HG02973 (cell line): ENCODE data around the gene PDGFC.
"Not testable (repeated sequence)": the region's sequence is repeated elsewhere in the genome, so short reads cannot be mapped to it uniquely, and the experiment has no call there.

Experiments used
- ATAC-seq: cut with Tn5 transposase; IDR thresholded peaks from one replicate; pipeline ENCODE4 v1.9.1; 2021; ENCODE audit warnings: moderate library complexity; ENCODE audit not compliant: unreplicated experiment

Gene PDGFC

GRCh38 chr4:156952078-156952759 is 19.4 kb downstream of the PDGFC start:
- ATAC-seq: no peak

- no peak for ATAC-seq
These were observed 20.7 kb downstream of the PDGFC start for GRCh38 chr4:156950948-156951347.

- ATAC-seq: no peak
These were observed 21.5 kb downstream of the PDGFC start for GRCh38 chr4:156950090-156950489.

GRCh38 chr4:156949373-156949814 is 22.2 kb downstream of the PDGFC start:
- no peak for ATAC-seq

DNA sequence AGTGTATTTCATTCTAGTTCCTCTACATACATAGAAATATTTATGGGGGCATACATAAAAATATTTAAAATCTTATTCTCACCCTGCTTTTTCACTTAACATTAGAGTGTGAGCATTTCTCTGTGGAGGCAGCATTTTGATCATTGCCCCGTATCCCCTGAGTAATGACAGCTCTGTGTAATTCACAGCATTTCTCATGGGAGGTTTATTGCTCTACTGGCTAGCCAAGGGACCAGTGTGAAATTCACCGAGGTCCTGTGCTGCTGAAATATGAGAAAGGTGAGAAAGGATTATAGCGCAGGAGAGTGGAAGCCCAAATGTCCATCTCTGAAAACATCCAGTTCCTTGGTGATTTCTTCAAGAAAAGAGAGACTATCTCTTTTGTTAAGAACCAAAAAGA is 22.9 kb downstream of the PDGFC start:
- ATAC-seq: no peak

GRCh38 chr4:156948133-156948532 is 23.5 kb downstream of the PDGFC start:
- no peak for ATAC-seq

DNA sequence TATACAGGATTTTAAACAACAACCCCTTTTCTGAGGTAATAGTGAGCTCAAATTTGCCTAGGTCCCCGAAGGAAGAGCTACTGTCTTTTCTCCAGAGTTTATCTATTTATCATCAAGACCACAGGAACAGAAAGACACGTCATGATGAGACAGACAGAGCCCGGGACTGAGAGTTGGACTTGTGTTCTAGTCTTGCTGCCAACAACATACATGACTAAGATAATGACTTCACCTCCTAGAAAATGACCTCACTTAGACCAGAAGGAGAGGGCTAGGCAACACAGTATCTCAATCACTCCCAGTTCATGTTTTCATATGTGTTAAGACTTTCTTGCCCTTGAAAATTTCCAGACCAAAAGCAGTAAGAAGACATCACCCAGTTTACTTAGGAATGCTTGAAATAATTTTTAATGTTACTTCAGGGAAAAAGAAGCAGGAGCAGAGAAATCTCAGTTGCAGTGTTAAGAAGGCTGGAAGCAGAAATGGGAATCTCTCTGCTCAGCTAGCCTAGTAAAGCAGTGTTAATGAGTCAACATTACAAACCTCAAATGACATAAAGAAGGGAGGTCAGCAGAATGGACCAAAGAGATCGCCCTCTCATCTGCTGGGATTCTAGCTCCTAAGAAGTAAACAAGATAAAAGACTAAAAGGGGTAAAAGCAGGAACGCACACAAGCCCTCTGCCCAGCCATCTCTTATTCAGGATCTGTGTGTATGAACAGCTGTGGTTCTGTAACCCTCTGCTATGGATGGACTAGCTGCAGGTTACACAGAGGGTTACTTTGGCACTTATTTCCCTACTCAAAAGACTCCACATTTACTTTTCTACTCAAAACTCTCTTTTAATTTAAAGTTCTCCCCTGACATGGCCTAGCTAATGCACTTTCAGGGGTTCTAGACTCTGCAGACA is 24.8 kb downstream of the PDGFC start:
- ATAC-seq: no peak

- ATAC-seq: no peak
These were observed 26.1 kb downstream of the PDGFC start for GRCh38 chr4:156945532-156945931.

DNA sequence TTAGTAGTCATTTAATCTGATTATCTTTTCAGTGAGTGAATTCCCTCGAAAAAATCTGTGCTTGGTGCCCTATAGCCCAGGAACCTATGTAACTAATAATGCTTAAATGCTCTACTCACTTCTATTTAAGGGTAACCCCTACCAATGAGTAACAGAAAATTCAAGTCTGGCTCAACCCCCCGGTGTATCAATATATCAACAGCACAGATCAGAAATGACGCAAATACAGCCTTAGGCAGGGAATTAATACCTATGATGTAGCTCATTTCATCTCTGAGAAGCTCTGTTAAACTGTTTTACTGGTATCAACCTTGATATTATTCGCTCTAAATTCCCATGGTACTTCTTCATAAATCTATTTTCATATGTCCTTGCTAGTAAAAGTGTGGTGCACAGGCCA is 28.6 kb downstream of the PDGFC start:
- no peak for ATAC-seq

DNA sequence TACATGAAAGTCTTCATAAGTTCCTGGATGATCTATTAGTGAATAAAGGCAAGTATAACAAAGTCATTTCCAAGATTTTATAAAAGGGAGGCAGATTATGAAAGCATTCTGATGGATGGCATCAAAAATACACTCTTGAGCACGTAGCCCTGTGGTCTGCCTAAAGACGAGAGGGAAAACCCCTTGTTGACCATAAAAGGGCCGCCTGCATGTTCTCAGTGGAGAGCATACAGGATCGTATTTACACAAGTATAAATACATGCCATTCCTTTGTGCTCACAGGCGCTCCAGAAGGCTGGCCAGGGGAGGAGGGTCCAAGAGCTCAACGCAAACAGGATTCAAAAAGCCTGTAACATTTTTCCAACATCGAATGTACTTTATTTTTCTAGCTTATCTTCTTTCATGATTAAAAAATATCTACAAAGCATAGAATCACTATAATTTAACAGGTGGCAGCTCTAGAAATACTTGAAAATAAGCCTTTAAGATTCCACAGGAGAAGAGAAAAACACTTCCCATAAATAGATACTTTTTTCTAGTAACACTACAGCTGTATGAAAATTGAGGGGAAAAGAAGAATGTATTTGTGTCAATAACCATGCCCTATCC is 29.6 kb downstream of the PDGFC start:
- ATAC-seq: no peak

- ATAC-seq: no peak
These were observed 31.8 kb downstream of the PDGFC start for GRCh38 chr4:156939801-156940200.

- ATAC-seq: no peak
These were observed 32.5 kb downstream of the PDGFC start for GRCh38 chr4:156939139-156939538.

DNA sequence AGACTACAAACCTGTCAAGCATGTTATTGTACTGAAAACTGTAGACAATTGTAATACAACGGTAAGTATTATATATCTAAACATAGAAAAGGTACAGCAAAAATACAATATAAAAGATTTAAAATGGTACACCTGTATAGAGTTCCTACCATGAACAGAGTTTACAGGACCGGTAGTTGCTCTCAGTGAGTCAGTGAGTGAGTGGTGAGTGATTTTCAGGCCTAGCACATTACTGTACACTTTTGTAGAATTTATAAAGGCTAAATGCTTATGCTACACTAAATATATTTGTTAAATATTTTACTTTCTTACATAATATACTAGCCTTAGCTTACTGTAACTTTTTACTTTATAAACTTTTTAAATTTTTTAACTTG is 37.4 kb downstream of the PDGFC start:
- no peak for ATAC-seq

DNA sequence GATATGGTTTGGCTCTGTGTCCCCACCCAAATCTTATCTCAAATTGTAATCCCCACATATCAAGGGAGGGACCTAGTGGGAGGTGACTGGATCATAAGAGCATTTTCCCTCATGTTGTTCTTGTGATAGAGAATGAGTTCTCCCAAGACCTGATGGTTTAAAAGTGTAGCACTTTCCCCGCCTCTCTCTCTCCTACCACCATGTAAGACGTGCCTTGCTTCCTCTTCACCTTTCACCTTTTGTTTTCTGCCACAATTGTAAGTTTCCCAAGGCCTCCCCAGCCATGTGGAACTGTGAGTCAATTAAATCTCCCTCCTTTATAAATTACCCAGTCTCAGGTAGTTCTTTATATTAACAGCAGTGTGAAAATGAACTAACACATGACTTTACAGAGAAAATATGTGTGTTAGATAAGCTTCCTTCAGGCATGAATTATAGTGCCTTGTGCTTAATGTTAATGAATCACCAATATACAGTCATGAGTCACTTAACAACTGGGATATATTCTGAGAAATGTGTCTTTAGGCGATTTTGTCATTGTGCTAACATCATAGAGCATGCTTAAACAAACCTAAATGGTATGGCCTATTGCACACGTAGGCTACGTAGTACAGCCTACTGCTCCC is 37.9 kb downstream of the PDGFC start:
- ATAC-seq: no peak

- ATAC-seq: not testable (repeated sequence)
These were observed 39.2 kb downstream of the PDGFC start for GRCh38 chr4:156932360-156932759.

DNA sequence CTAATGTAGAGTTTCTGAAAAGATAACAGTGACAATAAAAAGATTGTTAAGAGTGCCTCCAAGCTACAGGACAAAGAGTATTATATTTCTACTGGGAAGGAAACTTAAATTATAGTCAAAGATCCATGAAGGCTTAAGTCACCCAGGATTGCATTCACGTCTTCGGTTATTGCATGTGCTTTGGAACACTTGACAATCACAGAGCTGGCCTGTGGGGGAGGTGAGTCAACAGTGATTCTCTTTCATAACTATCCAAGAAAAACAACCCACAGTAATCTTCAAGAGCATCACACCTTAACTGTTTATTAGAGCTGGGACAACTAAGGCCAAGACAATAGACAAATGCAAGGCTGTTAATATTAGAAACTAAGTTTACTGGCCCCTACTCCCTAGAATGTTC is 40.3 kb downstream of the PDGFC start:
- ATAC-seq: no peak

DNA sequence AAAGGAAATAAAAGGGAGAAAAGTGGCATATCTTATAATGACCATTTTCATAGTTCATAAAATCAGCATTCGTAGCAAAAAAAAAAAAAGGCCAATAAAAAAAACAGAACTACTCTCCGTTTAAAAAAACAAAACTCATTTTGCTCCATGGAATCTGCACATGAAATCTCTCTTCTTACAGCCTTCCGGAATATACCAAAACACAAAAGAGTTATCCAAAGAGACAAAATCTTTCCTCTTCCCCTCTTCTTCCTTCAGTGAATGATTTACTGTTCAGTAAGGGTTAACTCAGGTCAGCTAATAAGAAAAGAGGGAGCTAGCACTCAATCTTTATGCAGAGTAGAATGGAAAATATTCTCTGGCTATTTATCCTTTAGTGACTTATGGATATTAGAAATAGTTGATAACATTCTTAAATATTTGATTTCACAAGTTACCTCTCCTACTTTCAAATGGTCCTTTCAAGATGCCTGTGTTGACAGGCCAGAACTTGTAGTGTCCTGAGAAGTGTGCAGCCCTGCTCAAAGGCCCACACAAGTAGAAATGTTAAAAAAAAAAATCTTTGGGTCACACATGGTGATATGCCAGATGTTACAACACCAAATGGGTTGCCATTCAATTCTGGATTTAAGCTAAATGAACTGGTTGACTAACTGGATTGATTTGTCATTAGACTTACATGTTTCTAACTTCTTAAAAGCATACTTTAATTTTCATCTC is 42.1 kb downstream of the PDGFC start:
- ATAC-seq: no peak

- no peak for ATAC-seq
These were observed 46.8 kb downstream of the PDGFC start for GRCh38 chr4:156924774-156925315.

DNA sequence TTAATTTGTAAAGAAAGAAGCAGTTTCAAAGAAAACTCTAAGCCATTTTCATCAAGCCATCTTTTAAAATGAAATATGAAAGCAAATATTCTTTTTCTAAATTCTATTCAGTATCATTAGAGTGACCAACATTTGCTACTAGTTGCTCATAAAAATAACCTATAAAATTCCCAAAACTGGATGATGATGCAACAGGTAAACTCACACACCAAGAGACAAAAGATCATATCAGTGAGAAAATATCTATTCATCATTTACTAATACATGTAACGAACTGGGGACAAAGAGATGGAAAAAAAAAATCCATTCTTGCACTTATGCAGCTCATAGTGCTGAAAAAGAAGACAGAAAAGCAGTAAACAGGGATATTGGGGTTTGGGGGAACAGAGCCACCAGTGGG is 48.1 kb downstream of the PDGFC start:
- no peak for ATAC-seq

- no peak for ATAC-seq
These were observed 56.4 kb downstream of the PDGFC start for GRCh38 chr4:156915221-156915620.
